HG03196 (cell line): ENCODE data around the gene RPRD1B.

Source experiments
- ATAC-seq: cut with Tn5 transposase; IDR thresholded peaks from one replicate; pipeline ENCODE4 v1.9.1; 2021; ENCODE audit not compliant: unreplicated experiment

Gene RPRD1B

DNA sequence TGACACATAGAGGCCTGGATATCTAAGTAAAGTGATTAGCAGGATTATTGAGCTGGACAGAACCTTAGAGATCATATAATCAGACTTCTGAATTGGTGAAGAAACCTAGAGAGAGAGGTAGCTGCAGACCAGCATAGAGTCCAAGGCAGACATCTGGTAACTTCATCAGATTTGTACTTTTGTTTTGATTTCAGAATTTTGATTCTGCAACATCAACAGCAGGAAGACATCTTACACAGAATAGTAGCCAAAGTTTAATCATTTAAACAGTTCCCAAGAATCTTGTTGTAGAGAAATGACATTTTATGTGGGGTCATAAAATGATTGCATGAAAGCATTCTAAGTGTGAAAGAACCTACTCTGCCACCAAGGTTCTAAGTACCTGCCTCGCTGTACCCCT, 39.4 kb downstream of the RPRD1B start:
- ATAC-seq, result no peak

- no peak for ATAC-seq
These were observed 39.9 kb downstream of the RPRD1B start for GRCh38 chr20:38073307-38074071.

- ATAC-seq, result no peak
These were observed 41.8 kb downstream of the RPRD1B start for GRCh38 chr20:38075161-38075998.

DNA sequence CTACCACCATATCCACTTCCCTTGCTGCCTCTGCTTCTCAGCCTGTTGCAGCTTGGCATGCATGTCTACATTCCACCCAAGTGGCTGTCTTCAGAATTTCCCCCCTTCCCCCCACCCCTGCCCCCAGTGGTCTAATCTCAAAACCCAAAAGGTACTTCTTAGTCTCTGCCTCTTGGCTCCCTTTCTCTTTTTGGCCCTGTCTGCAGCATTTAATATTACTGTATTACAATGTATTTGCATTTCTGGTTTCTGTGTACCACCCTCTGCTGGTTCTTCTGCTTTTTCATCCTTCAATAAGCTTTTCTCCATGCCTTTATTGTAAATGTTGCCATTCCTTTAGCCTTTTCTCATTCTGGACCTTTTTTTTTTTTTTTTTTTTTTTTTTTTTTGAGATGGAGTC, 43.0 kb downstream of the RPRD1B start:
- ATAC-seq, result no peak

DNA sequence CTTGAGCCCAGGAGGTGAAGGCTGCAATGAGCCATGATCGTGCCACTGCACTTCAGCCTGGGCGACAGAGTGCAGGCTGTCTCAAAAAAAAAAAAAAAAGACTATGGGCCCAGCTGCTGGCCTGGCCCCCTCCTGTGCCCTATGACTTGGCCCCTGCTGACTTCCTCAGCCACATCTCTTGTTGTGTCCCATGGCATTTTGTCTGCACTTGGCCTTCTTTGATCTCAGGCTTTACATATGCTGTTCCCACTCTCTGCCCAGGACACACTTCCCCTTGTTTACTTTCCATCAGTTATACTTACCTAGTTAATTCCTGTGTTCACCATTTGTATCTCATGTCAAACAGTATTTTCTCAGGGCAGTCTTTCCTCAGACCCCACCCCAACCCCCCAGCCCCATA, 44.5 kb downstream of the RPRD1B start:
- ATAC-seq, result no peak

DNA sequence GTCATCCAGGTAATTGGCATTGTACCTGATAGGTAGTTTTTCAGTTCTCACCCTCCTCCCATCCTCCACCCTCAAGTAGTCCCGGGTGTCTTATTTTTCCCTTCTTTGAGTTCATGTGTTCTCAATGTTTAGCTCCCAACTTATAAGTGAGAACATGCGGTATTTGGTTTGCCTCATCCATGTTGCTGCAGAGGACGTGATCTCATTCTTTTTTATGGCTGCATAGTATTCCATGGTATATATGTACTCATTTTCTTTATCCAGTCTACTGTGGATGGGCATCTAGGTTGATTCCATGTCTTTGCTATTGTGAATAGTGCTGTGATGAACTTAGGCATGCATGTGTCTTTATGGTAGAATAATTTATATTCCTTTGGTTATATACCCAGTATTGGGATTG, 45.8 kb downstream of the RPRD1B start:
- ATAC-seq, result no peak

DNA sequence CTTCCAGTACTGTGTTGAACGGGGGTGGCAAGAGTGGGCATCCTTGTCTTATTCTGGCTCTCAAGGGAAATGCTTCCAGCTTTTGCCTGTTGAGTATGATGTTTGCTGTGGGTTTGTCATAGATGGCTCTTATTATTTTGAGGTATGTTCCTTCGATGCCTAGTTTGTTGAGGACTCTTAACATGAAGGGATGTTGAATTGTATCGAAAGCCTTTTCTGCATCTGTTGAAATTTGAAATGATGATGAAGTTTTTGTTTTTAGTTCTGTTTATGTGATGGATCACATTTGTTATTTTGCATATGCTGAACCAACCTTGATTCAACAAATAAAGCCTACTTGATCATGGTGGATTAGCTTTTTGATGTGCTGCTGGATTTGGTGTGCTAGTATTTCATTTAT, 48.0 kb downstream of the RPRD1B start:
- no peak for ATAC-seq

- ATAC-seq, result no peak
These were observed 49.3 kb downstream of the RPRD1B start for GRCh38 chr20:38082894-38083293.

DNA sequence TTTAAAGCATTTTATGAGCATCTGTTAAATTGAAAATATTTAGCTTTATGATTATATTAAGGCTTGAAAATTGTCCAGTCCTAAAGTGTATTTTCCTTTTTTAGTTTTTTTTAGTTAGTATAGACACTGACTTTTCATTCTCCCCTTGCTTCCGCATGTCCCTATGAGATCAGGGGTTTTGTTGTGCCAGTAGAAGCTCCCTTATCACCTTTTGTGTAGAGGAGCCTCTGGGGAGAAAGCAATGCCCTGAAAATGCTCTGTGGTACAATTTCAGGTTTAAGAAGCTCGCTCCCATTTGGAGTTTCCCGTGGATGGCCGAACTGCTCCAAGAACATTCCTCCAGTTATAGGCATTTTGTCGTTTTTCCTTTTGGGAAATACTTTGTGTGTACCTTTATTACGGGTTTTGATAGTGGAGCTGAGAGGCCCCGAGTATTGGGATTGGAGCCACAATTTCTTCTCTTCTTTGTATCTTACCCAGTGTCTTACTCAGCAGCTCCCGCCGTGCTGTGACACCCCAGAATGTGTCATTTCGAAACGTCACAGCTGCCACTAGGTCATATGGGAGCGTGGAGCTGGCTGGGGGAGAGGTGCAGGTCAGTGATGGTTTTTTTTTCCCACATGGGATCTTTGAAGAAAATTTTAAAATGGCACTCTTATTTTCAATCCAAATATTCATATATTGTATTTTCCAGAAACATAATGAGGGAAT, 49.9 kb downstream of the RPRD1B start:
- ATAC-seq, result no peak

GRCh38 chr20:38084425-38084951, 50.9 kb downstream of the RPRD1B start:
- ATAC-seq, result no peak

DNA sequence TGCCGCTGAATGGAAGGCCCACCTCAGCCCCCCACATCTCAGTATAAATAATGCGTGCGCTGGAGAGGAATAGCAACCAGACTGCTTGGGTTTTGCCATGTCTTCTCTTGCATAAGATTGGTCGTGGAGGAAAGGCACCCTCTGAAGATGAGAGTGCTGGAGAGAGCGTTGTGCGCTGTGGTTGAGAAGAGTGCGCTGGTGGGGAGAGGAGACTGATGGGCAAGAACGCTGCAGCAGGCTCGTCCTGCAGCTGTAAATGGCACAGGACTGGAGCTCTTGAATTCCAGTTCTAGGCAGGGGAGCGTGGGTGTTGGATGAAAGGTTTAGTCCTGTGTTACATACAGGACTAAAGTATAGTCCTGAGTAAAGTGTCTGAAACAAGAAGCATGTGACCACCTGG, 51.5 kb downstream of the RPRD1B start:
- no peak for ATAC-seq

DNA sequence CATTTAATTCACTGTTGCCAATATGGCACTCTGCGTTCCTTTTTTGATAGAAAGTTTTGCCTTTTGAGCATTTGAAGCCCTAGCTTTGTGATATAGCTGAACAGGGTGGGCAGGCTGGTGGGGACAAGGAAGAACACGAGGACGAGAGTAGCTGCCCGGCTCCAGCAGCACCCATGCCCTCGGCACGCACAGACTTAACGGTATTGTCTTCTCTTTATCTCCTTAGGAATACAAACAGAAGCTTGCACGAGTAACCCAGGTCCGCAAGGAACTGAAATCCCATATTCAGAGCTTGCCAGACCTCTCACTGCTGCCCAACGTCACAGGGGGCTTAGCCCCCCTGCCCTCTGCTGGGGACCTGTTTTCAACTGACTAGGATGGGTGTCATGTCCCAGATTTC, 56.0 kb downstream of the RPRD1B start:
- no peak for ATAC-seq

DNA sequence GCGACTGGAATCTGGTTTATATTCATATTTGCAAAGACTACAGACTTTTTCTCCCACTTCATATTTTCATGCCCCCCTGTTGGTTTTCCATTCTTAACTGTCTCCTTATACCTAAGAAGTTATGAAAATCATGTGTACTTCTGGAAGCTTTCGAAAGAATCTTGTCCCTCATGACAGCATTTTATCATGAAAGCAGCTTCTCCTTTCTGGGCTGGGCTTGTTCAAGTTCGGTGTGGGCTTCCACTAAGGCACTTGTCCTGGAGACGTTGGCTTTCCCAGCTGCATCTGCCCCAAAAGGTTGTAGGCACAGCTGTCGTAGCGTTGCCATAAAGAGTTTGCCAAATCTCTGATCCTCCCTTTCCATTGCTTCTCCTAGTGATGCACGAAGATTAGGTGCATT, 56.5 kb downstream of the RPRD1B start:
- no peak for ATAC-seq

DNA sequence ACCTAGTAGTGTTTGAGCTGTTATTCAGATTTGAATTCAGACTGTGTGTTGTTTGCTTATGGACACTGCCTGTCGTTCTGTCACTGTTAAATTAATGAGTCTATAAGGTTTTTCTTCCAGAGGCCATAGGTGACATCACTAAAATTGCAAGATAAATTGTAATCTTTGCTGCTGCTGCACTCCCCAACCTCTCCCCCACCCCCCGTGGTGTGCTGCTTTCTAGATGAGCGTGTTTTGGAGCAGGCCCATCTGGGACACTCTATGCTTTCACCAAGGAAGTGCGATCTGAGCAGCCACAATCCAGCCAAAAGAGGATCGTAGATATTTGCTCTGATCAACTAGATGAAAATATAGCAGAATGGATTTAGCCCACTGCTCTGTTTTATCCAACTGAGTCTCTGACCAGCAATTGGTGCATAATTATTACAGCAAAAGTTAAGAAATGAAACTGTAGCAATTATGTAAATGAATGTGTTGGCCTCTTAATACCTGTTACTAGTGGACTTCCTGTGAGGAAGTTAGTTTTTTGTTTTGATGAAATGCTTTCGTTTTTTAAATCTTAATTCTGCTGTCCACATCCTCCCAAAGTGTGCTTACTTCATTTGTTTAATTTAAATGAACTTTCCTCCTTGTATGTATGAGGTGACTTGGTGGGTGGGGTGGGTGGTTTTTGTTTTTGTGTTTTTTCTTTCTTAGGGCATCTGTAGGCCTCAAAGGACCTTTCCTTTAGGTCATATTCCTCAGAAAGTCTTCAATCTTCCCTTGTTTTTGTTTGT, 58.1 kb downstream of the RPRD1B start:
- ATAC-seq, result peak; percentile 29

DNA sequence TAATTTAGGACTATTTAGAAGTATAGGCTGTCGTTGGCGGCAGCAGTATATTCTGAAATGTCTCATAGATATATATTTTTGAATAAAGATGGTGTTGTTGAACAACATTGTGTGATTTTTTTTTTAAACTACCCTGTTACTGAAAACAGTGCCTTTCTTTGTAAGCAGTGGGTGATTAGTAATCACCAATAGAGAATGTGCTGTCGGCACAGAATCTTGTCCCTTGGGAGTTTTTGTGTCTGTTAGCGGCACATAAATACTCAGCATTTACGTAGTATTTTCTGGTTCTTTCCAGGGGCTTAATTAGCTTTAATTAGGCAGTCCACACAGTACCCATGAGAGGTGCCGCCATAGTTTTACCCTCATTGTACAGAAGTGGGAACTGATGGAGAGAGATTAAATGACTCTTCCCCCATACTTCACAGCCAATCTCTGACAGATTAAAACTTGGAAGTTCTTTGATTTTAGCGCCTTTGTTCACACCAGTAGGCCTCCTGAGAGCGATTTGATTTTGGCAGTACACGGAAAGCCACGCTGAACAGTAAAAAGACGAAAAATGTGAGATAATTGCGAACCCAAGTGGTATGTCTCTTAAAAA, 58.8 kb downstream of the RPRD1B start:
- ATAC-seq, result no peak

DNA sequence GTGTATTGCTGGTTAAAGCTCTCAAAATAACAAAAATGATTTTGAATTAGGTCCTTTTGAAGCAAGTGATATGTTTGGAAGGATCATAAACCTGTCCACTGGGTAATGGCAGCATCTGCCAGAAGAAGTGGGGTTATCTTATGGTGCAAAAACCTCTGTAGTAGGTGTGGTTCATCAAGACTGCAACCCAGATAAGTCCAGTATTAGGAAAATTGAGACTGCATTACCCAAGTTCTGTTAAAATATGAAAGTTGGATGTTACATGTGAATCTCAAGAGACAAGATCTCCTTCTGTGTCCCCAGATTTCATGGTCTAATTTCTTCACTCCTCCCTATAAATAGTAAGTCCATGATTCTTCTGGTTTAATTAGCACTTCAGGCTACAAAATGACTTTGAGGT, 59.4 kb downstream of the RPRD1B start:
- no peak for ATAC-seq

DNA sequence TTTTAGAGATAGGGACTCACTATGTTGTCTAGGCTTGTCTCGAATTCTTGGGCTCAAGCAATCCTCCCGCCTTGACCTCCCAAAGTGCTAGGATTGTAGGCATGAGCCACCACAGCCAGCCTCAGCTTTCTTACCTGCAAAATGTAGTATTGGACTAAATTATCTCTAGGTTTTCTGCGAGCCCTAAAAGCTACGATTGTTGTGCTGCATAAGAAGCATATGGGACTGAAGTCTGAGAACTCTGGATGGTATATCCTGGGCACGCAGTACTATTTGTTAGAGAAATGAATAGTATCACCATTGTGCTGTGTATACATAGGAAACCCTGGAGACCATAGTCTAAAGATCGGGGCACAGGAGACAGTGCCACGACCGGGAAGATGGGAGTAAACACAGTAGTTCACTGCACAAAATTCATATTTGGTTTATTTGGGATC, 60.1 kb downstream of the RPRD1B start:
- ATAC-seq, result no peak

GRCh38 chr20:38094373-38094891, 60.9 kb downstream of the RPRD1B start:
- peak; percentile 54 for ATAC-seq

DNA sequence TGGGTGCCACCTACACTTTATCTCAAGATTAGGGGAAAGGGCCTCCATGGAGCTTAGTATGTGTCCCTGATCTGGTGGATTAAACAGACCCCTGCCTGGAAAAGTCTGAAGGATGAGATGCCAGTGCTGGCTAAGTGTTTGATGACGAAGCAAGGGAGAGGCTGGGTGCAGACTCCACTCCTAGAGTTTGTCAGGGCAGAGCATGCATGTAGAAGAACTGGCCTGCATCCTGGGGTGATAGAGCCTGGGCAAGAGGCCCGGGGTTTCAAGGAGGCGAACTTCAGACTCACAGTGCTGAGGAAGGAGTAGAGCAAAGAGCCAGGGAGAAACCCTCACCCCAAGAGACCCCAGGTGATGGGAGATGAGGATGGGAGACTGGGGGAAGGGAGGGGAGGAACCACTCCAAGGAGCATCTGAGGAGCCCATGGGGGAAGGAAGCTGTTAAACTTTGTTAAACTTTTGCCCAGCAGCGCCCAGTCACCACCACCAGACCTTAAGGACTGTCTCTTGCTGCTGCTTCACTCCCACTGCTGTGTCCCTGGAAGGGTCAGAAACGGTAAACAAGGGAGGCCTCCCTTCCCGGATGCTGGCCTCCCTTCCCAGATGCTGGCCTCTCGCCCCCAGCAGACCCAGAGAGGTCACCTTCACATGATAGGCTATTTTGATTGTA, 61.6 kb downstream of the RPRD1B start:
- no peak for ATAC-seq

- no peak for ATAC-seq
These were observed 65.4 kb downstream of the RPRD1B start for GRCh38 chr20:38098952-38099351.
